Epidermal melanocyte (primary cell): Measurements from ENCODE around the gene FMNL3.

Experiments used
- DNase-seq: peaks from one replicate; pipeline ENCODE4 v3.0.0; 2011; ENCODE audit warnings: low spot score; ENCODE audit not compliant: insufficient read length

FMNL3 gene

DNA sequence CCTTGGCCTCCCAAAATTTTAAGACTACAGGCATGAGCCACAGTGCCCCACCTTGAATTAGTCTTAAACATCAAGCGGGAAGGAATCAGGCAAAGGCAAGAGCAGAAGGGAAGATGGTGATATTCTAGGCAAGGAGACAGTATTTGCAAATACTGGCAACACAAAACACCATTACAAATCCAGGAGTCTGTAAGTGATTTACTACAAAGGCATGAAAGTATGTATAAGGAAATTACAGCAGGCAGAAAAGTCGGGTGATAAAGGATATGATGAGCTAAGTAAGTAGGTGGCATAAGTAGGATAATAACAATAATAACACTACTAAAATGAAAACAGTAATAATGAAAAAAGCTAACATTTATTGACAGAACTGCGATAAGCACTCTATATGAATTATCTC, 28.5 kb downstream of the FMNL3 start:
- DNase-seq: no peak

DNA sequence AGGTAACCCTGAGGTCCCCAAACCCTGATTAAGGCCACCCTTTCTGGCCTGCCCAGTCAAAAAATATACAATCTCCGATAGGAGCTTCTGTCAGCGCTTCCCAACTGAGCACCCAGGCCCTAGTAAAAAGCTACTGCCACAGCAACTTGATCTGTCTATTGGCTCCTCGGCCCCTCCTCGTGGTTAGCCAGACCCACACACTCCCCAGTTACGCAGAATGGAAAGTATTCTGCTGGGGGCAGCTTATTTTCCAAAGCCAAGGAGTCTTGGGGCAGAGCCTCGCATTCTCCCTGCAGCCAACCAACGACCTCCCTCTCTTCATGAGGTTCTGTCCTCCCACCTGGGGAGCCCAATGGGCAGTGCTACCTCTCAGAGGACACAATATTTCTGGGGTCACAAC, 32.1 kb downstream of the FMNL3 start:
- DNase-seq: no peak

DNA sequence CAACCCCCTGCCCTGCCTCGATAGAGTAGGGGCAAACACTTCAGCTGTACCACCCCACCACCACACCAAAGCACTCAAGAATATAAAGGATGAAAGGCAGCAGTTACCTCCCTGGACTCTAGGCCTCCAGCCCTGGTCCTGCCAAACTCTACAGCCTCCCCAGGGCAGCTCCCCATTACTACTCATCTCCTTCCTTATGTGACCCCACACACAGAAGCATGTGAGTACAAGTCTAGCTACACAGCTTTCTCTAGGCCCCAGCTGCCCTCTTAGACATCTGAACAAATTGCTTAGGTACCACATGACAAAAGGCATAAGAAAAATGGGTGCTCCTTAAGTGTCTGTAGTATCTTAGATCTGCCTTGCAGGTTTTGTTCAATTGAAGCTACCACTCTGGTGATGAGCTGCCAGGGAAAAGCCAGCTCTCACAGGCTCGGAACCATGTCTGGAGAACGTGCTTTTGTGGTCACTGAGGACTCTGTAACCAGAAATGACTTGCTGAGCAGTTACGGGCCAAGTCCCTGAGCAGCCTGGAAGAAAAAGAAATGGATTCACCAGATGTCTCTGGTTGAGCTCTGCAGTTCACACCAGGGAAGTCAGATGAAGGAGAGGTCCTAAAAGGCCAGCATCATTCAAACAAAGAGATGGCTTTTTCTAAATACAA, 32.8 kb downstream of the FMNL3 start:
- DNase-seq: no peak

DNA sequence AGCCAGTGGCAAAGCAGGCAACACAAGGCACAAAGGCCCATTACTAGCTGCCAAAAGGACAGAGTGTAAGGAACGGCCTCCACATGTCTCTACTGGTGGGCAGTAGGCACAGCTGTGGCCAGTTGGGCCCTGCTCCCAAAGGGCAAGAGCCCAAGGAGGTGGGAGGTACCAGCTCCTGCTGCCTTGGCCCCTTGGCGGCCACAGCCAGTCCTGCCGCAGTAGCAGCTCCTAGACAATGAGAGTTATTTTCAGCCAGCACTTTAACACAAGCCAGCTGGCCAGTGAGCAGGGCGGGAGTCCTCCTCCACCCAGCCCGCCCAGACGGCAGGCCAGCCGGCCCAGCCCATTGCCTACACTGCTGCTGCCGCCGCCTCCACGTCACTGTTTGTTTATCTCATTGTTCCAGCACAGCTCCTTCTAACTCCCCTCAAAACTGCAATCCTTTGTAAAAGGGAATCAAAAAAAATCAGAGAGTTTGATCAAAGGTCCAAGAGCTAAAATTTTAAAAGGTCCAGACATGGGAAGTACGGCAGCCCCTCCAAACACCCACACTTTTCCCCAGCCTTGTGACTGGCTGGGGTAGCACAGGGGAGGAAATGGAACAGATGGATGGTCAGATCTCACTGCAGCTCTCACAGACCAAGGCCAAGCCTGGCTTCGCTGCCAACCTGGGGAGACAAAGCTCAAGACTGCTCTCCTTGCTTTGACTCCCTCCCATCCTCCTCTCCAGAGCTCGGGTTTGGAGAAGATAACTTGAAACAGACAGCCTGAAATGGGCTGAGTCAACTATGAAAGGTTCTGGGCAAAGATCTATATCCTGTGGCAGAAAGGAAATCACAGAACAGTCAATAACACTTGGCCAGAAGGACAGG, 33.5 kb downstream of the FMNL3 start:
- DNase-seq: peak; percentile 92

DNA sequence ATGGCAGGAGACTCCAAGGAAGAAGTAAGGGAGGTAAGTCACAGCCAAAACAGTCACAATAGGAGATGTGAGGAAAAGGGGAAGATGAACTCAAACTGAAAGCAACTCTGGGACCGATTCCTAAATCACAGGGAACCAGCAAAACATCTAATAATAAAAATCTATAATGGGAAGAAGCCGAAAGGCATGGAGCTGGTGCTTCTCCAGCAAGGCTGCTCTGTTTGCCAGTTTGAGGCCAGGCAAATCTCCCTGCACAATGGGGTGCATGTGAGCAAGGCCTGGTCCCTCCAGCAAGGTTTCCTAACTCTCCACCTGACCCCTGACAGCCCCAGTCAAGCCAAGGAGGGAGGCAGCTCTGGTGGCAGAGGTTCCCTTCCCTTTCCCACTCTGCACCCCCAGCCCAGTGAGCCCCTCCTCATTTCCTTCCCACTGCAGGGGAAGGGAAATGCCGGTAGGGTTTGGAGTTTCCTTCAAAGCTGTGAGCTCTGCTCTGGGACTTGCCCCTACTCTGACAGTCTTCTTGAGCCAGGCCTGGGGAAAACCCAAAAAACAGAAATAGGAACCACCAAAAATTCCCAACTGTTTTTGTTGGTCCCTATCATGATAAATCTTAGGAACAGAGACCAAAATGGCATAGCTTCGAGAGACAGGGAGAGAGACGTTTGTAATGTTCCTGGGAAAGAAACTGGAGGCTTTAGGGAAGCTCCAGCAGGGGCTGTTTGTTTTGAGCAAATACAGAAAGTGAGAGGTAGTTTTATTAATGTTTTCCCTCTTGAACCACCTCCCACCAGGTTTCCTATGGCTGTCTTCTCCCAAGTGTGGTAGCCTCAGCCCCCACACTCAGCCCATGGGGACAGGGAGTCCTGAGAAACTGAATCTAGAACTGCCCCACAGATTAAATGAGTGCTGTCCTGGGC, 34.6 kb downstream of the FMNL3 start:
- DNase-seq: no peak

DNA sequence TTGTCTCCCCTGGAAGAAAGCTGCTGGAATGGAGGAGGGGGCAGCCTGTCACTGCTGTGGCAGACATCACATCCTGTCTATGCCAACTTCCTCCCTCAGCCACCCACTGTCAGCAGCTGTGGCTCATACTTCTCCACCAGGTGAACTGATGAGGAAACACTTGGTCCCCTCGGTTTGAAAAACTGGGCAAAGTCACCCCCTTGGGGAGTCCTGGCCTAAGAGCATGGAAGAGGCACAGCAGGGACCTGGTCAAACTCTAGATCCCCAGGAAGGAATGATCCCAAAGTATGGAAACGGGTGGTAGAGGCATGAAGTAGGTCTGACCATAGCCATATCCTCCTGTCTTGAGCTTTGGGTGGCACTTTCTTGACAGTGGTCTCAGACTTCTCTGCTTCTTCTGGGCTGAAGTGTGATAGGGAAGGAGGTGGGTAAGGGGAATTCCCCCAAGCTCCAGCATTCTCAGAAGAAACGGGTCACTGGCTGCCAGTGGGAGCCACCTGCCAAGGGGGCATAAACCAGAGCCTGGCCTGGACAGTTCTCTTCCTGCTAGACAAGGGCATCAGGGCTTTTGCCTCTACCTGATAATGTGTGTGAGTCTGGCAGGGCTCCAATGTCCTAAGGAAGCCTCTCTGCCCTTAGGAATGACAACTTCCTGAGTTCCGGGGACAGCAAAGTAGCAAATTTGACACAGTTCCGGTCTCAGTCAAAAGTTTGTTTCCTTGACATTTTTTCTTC, 36.0 kb downstream of the FMNL3 start:
- no peak for DNase-seq

DNA sequence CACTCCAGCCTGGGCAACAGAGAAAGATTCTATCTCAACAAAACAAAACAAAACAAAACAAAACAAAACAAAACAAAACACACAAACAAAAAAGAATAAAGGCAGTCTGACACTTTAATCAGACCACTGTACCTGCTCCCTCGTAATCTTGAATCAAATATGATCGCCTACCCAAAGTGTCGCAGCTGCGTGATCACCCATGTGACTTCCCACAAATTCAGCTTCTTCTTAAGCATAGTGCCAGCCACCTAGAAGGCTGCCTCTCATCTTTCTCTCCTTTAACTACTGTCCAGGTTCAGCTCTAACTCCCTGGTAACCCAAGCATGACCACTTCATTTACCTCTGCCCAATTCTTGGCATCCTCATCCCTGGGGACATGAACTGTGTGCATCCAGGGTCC, 37.4 kb downstream of the FMNL3 start:
- DNase-seq: no peak

DNA sequence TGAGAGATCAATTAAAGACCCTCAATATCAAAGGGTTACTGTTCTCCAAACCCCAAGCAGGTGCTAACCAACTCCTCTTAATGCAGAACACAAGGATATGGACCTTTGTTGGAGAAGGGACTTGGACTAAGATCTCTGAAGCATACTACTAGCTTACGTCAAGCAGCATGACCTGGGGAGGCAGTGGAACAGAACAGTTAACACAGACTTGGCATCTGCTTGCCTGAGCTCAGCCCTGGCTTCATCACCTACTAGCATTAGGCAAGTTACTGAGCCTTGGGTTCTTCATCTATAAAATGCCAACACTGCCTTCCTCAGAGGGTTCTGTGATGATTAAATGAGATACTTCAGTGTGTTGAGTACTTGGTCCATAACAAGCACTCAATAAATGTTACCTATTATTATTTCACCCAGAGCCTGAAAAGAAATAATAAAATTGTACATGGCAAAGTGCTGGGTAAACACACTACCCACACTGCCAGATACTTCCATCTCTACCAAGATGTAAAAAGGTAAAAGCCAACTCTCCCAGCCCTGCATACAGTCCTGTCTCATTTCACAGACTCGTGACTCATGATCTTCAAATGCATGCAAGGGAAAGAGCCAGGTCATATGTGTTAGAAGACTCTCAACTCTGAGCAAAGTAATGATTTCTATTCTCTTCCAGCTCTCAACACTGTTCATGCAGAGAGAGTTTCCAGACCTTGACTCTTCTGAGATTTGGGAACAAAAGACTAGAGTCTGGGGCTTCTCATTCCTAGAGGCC, 39.7 kb downstream of the FMNL3 start:
- DNase-seq: no peak

DNA sequence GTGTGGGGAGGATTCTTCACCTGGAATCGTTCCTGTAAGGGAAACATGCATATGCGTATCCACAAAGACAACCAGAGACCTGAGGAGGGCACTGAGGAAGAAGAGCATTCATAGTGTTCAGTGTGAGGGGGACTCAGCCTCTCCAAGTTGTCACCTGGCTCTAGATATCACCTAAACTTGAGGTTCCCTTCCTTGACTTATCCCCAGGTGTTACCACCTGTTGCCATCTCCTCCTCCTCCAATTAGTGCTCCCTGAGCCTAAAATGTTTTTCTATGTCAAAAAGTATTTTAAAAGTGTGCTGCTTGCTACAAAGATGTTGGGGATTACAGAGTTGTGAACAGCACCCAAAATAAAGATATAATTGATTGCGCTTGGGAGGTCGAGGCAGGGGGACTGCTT, 41.0 kb downstream of the FMNL3 start:
- DNase-seq: no peak

DNA sequence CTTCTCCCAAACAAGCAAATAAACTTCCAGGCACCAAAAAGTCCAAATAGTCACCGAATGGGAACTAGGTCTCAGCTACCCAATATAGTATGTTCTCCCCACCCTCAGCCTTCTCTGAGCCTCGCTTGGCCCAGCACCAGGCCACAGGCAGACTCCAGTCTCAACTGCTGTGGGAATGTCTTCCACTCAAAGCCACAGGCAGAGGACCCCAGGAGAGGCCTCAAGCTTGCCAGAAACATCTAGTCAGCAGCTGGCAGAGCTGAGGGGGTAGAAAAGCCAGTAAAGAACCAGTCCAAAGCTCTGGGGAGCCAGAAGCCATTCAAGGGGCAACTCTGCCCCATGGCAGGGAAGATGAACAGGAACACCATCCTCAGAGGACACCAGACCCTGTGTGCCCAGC, 41.8 kb downstream of the FMNL3 start:
- no peak for DNase-seq

DNA sequence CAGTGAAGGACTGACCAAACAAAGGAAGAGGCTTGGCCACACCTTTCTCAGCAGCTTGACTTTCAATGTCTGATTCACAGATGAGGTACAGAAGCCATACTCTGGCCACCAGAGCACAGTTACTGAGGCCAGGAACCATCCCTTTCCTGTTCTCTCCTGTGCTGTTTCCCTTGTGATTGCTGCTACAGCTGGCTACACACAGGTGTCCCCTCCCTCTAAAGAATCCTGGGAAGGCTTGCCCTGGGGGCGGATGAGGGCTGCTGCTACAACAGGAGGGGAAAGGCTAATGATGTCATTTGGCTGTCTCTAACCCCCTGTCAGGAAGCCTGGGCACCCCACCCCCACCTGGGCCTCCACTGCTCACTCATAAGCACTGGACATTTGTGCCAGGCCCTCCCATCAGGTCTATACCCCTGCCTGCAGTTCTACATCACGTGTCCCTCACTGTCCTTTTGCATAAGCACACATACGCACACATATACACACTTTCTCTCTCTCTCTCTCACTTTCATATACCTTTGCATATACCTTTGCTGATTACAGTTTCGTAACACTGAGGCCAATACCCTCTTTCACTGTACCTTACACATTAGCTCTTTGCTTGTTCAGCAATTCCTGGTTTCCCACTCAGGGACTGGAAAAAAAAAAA, 42.5 kb downstream of the FMNL3 start:
- no peak for DNase-seq

DNA sequence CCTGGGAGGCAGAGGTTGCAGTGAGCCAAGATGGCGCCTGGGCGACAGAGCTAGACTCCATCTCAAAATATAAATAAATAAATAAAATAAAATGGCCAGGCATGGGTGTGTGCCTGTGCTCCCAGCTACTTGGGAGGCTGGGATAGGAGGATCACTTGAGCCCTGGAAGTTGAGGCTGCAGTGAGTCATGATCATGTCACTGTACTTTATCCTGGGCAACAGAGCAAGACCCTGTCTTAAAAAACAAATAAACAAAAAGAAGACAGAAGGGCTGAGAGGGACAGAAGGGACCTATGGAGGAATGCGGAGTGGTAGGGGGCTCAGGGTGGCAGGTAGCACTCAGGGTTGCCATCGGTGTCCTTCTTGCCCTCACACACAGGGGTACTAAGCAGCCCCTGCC, 43.0 kb downstream of the FMNL3 start:
- DNase-seq: no peak

DNA sequence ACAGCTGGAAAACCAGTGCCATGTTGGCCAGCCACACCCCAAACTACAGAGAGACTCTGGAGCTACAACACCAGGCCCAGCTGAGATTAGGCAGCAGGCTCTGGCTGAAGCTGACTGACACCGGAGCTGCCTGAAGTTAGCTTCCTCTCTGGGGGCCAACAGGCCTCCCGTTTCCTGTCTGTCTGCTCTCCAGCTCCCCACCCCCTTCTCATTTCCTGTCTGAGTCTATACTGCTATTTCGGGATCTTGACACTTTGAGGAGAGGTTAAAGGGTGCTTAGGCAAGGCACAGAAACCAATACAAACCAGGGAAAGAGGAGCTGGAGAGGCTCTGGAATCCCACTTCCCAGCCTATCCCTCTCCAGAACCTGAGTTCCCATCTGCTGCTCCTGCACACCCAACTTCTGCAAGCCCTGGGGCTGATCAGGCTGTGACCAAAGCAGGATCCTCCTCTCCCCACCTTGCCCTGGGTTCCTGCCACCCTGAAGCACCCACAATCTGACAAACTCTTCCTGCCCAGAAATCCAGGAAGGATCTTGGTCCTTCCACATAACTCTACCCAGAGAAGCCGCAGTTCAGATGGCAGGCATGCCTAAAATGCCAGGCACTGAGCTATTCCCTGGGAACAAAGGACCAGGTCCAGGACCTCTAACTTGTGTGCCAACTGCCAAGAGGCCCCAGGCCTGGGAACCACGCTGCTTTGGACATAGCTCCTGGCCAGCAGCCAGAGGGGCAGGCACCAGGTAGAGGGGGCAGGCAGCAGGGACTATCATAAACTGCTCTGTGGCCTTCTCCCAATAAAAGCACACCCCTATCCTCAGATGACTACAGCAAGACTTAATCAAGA, 44.0 kb downstream of the FMNL3 start:
- DNase-seq: peak; percentile 93

DNA sequence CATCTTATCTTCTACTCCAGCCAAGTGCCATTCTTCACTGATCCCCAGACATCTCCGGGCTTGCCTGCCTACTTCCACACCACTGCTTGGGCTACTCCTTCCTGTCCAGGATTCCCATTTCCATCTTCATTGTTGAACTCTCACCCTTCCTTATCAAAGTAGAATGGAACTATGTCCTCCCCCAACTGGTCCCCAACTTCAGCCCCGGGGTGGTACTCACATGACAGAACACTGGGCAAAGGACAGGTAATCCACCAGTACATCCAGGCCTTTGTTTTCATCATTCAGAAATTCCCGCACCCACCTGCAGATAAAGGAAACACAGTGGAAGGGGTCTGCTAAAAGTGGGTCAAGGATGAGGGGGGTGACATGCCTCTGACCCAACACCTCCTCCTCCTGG, 45.5 kb downstream of the FMNL3 start:
- no peak for DNase-seq

DNA sequence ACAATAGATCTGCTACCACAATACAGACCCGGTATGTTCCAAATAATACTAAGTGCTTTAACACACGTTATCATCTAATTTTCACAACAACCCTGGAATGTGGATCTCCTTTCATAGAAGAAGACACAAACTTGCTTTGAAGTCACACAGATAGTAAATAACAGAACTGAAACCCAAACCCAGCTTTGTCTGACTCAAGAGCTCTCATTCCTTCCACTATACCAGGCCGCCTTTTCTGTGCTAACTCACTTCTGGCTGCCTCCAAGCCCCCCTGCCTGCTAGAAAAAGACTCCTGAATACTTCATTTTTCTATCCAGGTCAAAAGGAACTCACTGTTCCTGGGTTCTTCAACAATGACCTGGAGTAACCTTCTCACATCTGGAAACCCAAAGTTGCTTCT, 46.0 kb downstream of the FMNL3 start:
- DNase-seq: no peak

DNA sequence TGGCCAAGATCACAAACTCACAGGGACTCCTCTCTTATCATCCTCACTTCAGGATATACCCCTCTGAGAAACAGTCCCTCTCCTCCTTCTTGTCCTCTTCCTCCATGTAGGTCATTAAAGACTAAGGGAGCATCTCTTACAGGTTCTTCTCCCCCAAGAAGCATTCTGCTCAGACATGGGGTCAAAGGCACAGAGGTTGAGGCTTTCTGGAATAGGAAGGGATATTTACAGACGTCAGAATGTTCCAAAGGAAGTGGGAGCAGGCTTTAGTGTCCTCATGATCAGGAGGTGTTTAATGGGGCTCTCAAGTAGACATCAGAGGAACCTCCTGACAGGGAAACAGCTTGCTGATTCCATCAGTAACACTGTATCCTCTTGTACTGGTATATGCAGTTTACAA, 47.5 kb downstream of the FMNL3 start:
- DNase-seq: no peak

DNA sequence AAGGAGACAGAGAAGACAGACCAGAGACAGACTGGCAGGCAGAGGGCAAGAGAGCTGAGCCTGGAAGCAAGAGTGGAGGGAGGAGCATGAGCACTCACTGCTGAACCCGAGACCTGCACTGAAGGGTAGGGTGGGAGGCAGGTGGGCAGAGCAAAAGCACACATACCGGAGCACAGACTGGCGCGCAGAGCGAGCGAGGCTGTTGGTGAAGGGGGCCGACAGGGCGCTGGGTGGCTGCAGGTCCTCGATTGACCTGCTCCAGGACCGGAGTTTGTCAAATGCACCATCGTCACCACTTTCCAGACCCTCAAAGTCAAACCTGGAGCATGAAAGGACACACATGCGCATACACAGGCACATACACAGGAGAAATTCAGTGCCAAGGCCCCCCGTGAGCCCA, 48.9 kb downstream of the FMNL3 start:
- DNase-seq: no peak

DNA sequence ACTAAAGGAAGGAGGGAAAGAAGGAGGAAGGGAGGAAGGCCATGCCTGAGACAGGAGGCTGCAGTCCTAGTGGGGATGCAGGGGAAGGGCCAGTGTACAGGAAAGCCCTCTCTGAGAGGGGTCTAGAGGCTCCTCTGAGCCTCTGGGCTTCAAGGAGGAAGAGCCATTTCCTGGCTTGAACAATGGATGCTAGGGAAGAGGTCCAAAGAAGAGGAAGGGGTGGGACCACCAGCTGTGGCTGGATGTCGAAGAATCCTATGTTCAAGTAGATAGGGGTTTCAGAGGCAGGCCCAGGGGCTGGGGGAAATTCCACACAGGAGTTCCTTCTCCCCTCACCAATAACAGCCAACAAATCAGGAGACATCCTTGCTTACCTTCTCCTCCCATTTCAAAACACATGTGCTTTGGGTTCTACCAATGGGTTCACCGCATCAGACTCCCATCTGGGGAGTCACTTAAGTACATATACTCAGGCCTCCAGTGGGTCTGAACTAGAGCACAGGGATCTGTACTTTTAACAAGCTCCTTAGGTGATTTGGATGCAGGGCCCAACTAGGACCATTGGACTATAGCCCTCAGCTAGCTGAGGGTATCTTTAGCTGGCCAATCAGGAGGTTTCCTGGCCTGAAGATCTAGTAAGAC, 51.5 kb downstream of the FMNL3 start:
- DNase-seq: no peak

DNA sequence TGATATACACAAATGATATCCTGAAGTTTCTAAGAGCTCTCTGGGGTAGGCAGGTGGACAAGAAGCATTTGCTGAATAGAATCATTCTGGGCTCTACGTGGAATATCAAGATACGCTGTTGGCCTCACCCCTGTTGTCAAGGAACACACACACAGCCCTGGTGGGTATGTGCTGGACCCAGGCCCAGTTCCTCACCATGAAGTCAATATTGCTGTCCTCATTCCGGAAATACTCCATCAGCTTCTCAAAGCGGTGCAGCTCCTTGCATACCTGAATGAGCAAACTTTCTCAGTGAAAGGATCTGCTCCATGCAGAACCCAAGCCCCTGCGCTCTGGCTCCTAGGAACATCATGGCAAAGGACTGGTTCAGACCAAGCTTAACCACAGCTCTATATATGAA, 52.5 kb downstream of the FMNL3 start:
- DNase-seq: no peak
